A549 (cell line): ENCODE data around the gene FMNL2. TPM values are rescaled to one million over a fixed set of nuclear protein-coding genes. Genes with fewer than 3 reads are reported as not detected.
A peak's percentile ranks its signal among the peaks of the same experiment; 100 is the strongest.

Experiments
- ATAC-seq, 2 experiments: fragments of 200-7000 bp in 1 of 2; fragments of >200 bp in 1 of 2; cut with Nextera tagmentation in 1 of 2; cut with Tn5 transposase in 1 of 2; 3 replicates each; pipeline versions ENCODE4 v1.8.0 to v1.9.1; 2018 to 2020; ENCODE audit warnings: mild to moderate bottlenecking in 1 of 2, moderate library complexity in 1 of 2
- CTCF ChIA-PET: fragments of 300-600 bp; sonication (Branson Sonifier 250); formaldehyde crosslinking; extraction: SDS; loops from one replicate; lab custom pipeline; 2021; ENCODE audit warnings: antibody characterized with exemption, inconsistent platforms; lab: Yijun Ruan, JAX
- POLR2A ChIA-PET: fragments of 350-600 bp; formaldehyde crosslinking; extraction: SDS; loops from one replicate; lab custom pipeline; 2021; ENCODE audit warnings: antibody characterized with exemption, inconsistent platforms; lab: Yijun Ruan, JAX
- DNase-seq, 2 experiments: peaks; one replicate each; pipeline versions ENCODE4 v3.0.0 to v3.0.0-alpha.2; 2011 to 2016; ENCODE audit warnings: low read depth in 1 of 2, low spot score in 1 of 2
- FAIRE-seq: peaks from 2 replicates; lab custom pipeline; 2011; peaks lifted over from hg19 to GRCh38; lab: Jason Lieb, UNC
- H3K27ac ChIP-seq, 2 experiments: fragments of >200 bp; sonication (Bioruptor Twin); formaldehyde crosslinking; 3 replicates each; pipeline ENCODE4 v1.5.1; 2016 to 2017
- H3K4me1 ChIP-seq: fragments of >200 bp; sonication (Bioruptor Twin); formaldehyde crosslinking; 3 replicates; pipeline ENCODE4 v1.6.1; 2016
- H3K4me2 ChIP-seq: fragments of >200 bp; sonication (Bioruptor Twin); formaldehyde crosslinking; 3 replicates; pipeline ENCODE4 v1.6.1; 2016
- H3K4me3 ChIP-seq: fragments of >200 bp; sonication (Bioruptor Twin); formaldehyde crosslinking; 3 replicates; pipeline ENCODE4 v1.5.1; 2016
- H3K9me3 ChIP-seq: fragments of >200 bp; sonication (Bioruptor Twin); formaldehyde crosslinking; 3 replicates; pipeline ENCODE4 v1.6.1; 2016
- BHLHE40 ChIP-seq: IDR thresholded peaks from 2 replicates; pipeline ENCODE4 v1.6.1; 2012; ENCODE audit warnings: low read depth, low read length, inconsistent platforms
- CBX2 ChIP-seq: fragments of 200-600 bp; sonication (generic); IDR thresholded peaks from 2 replicates; pipeline ENCODE4 v1.6.1; 2016; ENCODE audit warnings: low read depth, mild to moderate bottlenecking, borderline replicate concordance
- CBX8 ChIP-seq: fragments of 200-600 bp; sonication (generic); IDR thresholded peaks from 2 replicates; pipeline ENCODE4 v1.6.1; 2016
- CEBPB ChIP-seq, 2 experiments: fragments of >200 bp in 1 of 2; sonication (Bioruptor Twin) in 1 of 2; formaldehyde crosslinking in 1 of 2; IDR thresholded peaks; 2 replicates each; pipeline ENCODE4 v1.6.1; 2012 to 2016
- EHF ChIP-seq: fragments of 250-450 bp; sonication (Bioruptor Pico); IDR thresholded peaks from 2 replicates; pipeline ENCODE4 v1.5.0; 2020; ENCODE audit warnings: mild to moderate bottlenecking
- ESRRA ChIP-seq: fragments of 150-350 bp; IDR thresholded peaks from 2 replicates; pipeline ENCODE4 v1.6.1; 2014; ENCODE audit warnings: mild to moderate bottlenecking, low read length, borderline replicate concordance
- FOSB ChIP-seq: fragments of 250-450 bp; sonication (Bioruptor Pico); IDR thresholded peaks from 2 replicates; pipeline ENCODE4 v1.5.0; 2020; ENCODE audit warnings: mild to moderate bottlenecking, moderate library complexity
- FOSL2 ChIP-seq, 2 experiments: fragments of 450-650 bp in 1 of 2; fragments of >200 bp in 1 of 2; sonication (Bioruptor Twin) in 1 of 2; formaldehyde crosslinking; IDR thresholded peaks; 2 replicates each; pipeline versions ENCODE4 v1.5.0 to v1.6.1; 2016 to 2020; ENCODE audit warnings: mild to moderate bottlenecking in 1 of 2, moderate library complexity in 1 of 2
- FOXS1 ChIP-seq: fragments of 250-450 bp; sonication (Bioruptor Pico); IDR thresholded peaks from 2 replicates; pipeline ENCODE4 v1.5.0; 2020; ENCODE audit warnings: mild to moderate bottlenecking, moderate library complexity
- GATA3 ChIP-seq: IDR thresholded peaks from 2 replicates; pipeline ENCODE4 v1.6.1; 2012; ENCODE audit warnings: borderline replicate concordance
- HDAC2 ChIP-seq: fragments of 200-600 bp; sonication (generic); IDR thresholded peaks from 2 replicates; pipeline ENCODE4 v1.6.1; 2016
- HOXB5 ChIP-seq: fragments of 250-450 bp; sonication (Bioruptor Pico); IDR thresholded peaks from 2 replicates; pipeline ENCODE4 v1.5.0; 2020; ENCODE audit warnings: mild to moderate bottlenecking, moderate library complexity
- KDM1A ChIP-seq: fragments of 200-600 bp; sonication (generic); IDR thresholded peaks from 2 replicates; pipeline ENCODE4 v1.6.1; 2016; ENCODE audit warnings: low read depth, mild to moderate bottlenecking
- MAFK ChIP-seq: fragments of 450-650 bp; IDR thresholded peaks from 2 replicates; pipeline ENCODE4 v1.6.1; 2014; ENCODE audit not compliant: partially characterized antibody
- MAZ ChIP-seq: fragments of 150-350 bp; IDR thresholded peaks from 2 replicates; pipeline ENCODE4 v1.6.1; 2014; ENCODE audit warnings: antibody characterized with exemption, low read depth, low read length, borderline replicate concordance
- MYC ChIP-seq: IDR thresholded peaks from 2 replicates; pipeline ENCODE4 v1.6.1; 2012; ENCODE audit warnings: mild to moderate bottlenecking, inconsistent platforms, low read length, improper control_type of control experiment, borderline replicate concordance
- NR3C1 ChIP-seq: fragments of >200 bp; sonication (Bioruptor Twin); formaldehyde crosslinking; IDR thresholded peaks from 3 replicates; pipeline ENCODE4 v1.6.1; 2017
- POLR2AphosphoS2 ChIP-seq: conservative IDR thresholded peaks from 2 replicates; pipeline ENCODE4 v1.6.1; 2012; ENCODE audit warnings: low read length, improper control_type of control experiment, inconsistent platforms
- RCOR1 ChIP-seq: fragments of 150-350 bp; IDR thresholded peaks from 2 replicates; pipeline ENCODE4 v1.6.1; 2014; ENCODE audit warnings: antibody characterized with exemption, low read length, low read depth
- ZFP36 ChIP-seq: fragments of 450-650 bp; IDR thresholded peaks from 2 replicates; pipeline ENCODE4 v1.6.1; 2014; ENCODE audit warnings: borderline replicate concordance; ENCODE audit not compliant: partially characterized antibody
- ZNF302 ChIP-seq: fragments of 250-450 bp; sonication (Bioruptor Pico); IDR thresholded peaks from 2 replicates; pipeline ENCODE4 v1.9.0; 2021; ENCODE audit warnings: inconsistent platforms, mild to moderate bottlenecking, moderate library complexity
- WGBS: methylation state at CpG from one replicate; pipeline ENCODE4 v1.1.6; 2017; ENCODE audit errors: missing lambda C conversion rate; 5-methylcytosine and 5-hydroxymethylcytosine counted together
- polyA plus RNA-seq, 4 experiments: library from polyadenylated mRNA; depleted of rRNA in 3 of 4; stranded (reverse); fragments of >200 nt; fragmentation: RNase III in 1 of 4; extraction: RNeasy Plus Mini Kit Qiagen cat#74134 plus additional on column Dnase treatment in 1 of 4; gene quantifications; 2 replicates in 3 of 4; 3 replicates in 1 of 4; pipeline ENCODE4 v1.2.3, GENCODE V29; 2011 to 2017
- TF ChIP-seq, protein P1 (sequence below): IDR thresholded peaks from 2 replicates; pipeline ENCODE4 v1.6.1; 2012; ENCODE audit warnings: low read depth, borderline replicate concordance
- TF ChIP-seq, protein P2 (sequence below): fragments of >200 bp; sonication (Bioruptor Twin); formaldehyde crosslinking; IDR thresholded peaks from 2 replicates; pipeline ENCODE4 v1.6.1; 2016
- TF ChIP-seq, protein P3 (sequence below): IDR thresholded peaks from 2 replicates; pipeline ENCODE4 v1.6.1; 2012
- TF ChIP-seq, protein P4 (sequence below): fragments of 250-450 bp; sonication (Bioruptor Pico); IDR thresholded peaks from 2 replicates; pipeline ENCODE4 v1.5.0; 2021; ENCODE audit warnings: mild to moderate bottlenecking, moderate library complexity, borderline replicate concordance
- TF ChIP-seq, protein P5 (sequence below): fragments of 250-450 bp; sonication (Bioruptor Pico); IDR thresholded peaks from 2 replicates; pipeline ENCODE4 v1.5.0; 2020; ENCODE audit warnings: low read depth, mild to moderate bottlenecking, moderate library complexity

Gene FMNL2
- polyA plus RNA-seq, 2 of the 4 experiments (the other 2 are of a cell fraction), result 27.9 to 36.5 TPM

DNA sequence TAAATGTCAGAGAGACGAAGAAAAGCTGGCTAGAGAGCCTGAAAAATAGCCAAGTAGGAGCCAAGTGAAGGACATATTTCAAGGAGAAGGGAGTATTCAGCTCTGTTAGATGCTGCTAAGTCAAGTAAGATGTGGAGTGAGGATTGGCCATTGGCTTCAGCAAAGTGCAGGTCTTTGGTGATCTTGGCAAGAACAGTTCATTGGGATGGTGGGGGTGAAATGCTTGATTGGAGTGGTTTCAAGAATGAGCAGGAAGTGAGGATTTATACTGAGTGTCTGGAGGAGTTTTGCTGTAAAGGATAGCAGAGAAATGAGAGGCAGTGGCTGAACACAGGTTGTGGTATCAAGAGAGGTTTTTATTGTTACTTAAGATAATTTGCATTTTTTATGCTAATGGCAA is 242.6 kb downstream of the FMNL2 start (continued):
- TF ChIP-seq, protein P1, sequence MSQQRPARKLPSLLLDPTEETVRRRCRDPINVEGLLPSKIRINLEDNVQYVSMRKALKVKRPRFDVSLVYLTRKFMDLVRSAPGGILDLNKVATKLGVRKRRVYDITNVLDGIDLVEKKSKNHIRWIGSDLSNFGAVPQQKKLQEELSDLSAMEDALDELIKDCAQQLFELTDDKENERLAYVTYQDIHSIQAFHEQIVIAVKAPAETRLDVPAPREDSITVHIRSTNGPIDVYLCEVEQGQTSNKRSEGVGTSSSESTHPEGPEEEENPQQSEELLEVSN, result no peak

DNA sequence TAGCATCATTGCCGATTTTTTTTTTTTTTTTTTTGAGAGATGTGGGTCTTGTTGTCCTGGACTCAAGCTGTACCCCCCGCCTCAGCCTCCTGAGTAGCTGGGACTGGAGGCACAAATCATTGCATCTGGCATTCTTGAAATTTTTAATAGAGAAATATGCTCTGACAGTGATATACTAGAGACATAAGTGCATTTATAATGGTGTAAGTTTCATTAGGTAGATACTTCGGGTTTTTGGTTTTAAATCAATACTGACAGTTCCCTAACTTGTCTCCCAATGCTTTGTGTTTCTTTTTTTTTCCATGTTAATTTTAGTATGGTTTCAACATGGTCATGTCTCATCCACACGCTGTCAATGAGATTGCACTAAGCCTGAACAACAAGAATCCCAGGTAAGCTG is 243.6 kb downstream of the FMNL2 start:
- ATAC-seq (no peak), FAIRE-seq (no peak)
- CTCF ChIA-PET, result no interaction called here

DNA sequence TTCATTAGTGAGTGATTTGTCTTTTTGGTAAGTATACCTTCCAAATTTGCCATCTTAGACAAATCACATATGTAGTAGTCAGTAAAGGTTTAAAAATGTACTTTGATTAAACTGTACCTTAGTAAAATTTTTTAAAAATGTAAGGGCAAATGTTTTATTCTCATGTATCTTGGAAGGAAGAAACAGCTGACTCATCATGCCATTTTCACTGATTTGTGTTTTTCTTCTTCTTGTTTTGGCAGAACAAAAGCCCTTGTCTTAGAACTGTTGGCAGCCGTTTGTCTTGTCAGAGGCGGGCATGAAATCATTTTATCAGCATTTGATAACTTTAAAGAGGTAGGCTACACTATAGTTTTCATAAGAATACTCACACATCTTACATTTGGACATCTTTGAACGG is 245.7 kb downstream of the FMNL2 start:
- no peak overlapping the region for H3K4me3 ChIP-seq
- WGBS, result 71% methylated on average over 3 of the region's 3 CpGs
- DNase-seq (no peak), FAIRE-seq (no peak), ATAC-seq (no peak)
- ChIA-PET POLR2A (no interaction called here), CTCF (interaction anchor here (1.8 kb wide), 1 partner anchor 56 kb away, joined by 5 read pairs; no protein-coding TSS in a partner anchor)
- H3K4me2 ChIP-seq, result no peak overlapping the region
- no peak overlapping the region for H3K27ac ChIP-seq
- H3K4me1 ChIP-seq, result peaks cover 8% of the 10 kb centered on the region
- TF ChIP-seq ZFP36 (no peak), MYC (no peak), EHF (CRISPR knock-in tag) (no peak), MAFK (peak; percentile 94), KDM1A (no peak), CBX8 (no peak), HOXB5 (CRISPR knock-in tag) (no peak)
- TF ChIP-seq, protein P1, result no peak
- H3K9me3 ChIP-seq, result no peaks in the 10 kb centered on the region

More for the DNA sequence above, 243.6 kb downstream of the FMNL2 start:
- H3K27ac ChIP-seq, result no peak overlapping the region
- H3K4me3 ChIP-seq, result no peak overlapping the region
- POLR2A ChIA-PET, result interaction anchor here (0.7 kb wide), 1 partner anchor 87 kb away, joined by 3 read pairs; no protein-coding TSS in a partner anchor
- no peaks in the 10 kb centered on the region for H3K9me3 ChIP-seq
- DNase-seq, result no peak
- H3K4me1 ChIP-seq, result peaks cover 5% of the 10 kb centered on the region; the same call in 1 of the 3 replicates
- no peak for TF ChIP-seq ZNF302 (CRISPR knock-in tag)
- TF ChIP-seq NR3C1, result no peak
- TF ChIP-seq CBX2, result no peak
- no peak for TF ChIP-seq FOXS1
- no peak for TF ChIP-seq MYC
- TF ChIP-seq FOSB (CRISPR knock-in tag), result no peak
- TF ChIP-seq, protein P2, sequence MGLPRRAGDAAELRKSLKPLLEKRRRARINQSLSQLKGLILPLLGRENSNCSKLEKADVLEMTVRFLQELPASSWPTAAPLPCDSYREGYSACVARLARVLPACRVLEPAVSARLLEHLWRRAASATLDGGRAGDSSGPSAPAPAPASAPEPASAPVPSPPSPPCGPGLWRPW, result no peak
- no peak for TF ChIP-seq EHF (CRISPR knock-in tag)
- TF ChIP-seq HDAC2, result no peak
- WGBS, result 91% methylated on average over 4 of the region's 4 CpGs
- no peak overlapping the region for H3K4me2 ChIP-seq

DNA sequence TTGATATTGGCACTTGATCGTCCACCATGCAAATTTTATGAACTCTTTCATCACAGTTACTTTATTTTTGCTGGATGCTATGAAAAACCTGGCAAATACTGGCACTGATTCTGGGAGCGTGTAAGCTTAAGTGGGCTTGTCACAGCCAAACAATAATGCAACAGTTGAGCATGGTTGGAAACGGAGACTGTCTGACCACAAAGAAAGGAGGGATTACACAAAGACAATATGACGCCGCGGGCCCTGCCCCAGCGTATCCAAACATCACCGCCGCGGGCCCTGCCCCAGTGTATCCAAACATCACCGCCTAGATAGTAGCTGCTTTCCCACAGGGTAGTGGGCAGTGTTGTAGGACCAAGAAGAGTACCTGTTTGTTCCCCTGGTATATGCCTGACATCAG is 246.4 kb downstream of the FMNL2 start:
- no peak for FAIRE-seq
- CTCF ChIA-PET, result interaction anchor here (0.8 to 1.8 kb wide), 2 partner anchors 10 to 55 kb away, joined by 3 to 5 read pairs; no protein-coding TSS in a partner anchor
- POLR2A ChIA-PET, result no interaction called here
- Histone ChIP-seq H3K4me2 (no peak overlapping the region), H3K4me1 (peaks cover 15% of the 10 kb centered on the region), H3K27ac (no peak overlapping the region), H3K9me3 (no peaks in the 10 kb centered on the region), H3K4me3 (no peak overlapping the region)
- no peak for ATAC-seq
- DNase-seq, result no peak
- 88% methylated on average over 11 of the region's 11 CpGs for WGBS
- TF ChIP-seq CEBPB (IDR thresholded peaks at IDR 0.05) (no peak), POLR2AphosphoS2 (no peak), RCOR1 (no peak), MYC (no peak), EHF (CRISPR knock-in tag) (no peak), HDAC2 (no peak), ESRRA (no peak), FOXS1 (no peak), GATA3 (no peak), BHLHE40 (no peak), CBX8 (no peak), MAZ (no peak), FOSL2 (IDR thresholded peaks at IDR 0.05) (no peak), FOSL2 (CRISPR knock-in tag; IDR thresholded peaks at IDR 0.05) (no peak)
- TF ChIP-seq, protein P3, sequence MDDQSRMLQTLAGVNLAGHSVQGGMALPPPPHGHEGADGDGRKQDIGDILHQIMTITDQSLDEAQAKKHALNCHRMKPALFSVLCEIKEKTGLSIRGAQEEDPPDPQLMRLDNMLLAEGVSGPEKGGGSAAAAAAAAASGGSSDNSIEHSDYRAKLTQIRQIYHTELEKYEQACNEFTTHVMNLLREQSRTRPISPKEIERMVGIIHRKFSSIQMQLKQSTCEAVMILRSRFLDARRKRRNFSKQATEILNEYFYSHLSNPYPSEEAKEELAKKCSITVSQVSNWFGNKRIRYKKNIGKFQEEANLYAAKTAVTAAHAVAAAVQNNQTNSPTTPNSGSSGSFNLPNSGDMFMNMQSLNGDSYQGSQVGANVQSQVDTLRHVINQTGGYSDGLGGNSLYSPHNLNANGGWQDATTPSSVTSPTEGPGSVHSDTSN, result no peak
- TF ChIP-seq, protein P4, sequence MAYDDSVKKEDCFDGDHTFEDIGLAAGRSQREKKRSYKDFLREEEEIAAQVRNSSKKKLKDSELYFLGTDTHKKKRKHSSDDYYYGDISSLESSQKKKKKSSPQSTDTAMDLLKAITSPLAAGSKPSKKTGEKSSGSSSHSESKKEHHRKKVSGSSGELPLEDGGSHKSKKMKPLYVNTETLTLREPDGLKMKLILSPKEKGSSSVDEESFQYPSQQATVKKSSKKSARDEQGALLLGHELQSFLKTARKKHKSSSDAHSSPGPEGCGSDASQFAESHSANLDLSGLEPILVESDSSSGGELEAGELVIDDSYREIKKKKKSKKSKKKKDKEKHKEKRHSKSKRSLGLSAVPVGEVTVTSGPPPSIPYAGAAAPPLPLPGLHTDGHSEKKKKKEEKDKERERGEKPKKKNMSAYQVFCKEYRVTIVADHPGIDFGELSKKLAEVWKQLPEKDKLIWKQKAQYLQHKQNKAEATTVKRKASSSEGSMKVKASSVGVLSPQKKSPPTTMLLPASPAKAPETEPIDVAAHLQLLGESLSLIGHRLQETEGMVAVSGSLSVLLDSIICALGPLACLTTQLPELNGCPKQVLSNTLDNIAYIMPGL (CRISPR knock-in tag), result no peak
- TF ChIP-seq, protein P5, sequence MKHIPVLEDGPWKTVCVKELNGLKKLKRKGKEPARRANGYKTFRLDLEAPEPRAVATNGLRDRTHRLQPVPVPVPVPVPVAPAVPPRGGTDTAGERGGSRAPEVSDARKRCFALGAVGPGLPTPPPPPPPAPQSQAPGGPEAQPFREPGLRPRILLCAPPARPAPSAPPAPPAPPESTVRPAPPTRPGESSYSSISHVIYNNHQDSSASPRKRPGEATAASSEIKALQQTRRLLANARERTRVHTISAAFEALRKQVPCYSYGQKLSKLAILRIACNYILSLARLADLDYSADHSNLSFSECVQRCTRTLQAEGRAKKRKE (CRISPR knock-in tag), result no peak
